Endothelial cell of umbilical vein (primary cell): ENCODE data around the gene SLCO3A1. TPM values are rescaled to one million over a fixed set of nuclear protein-coding genes. Genes with fewer than 3 reads are reported as not detected.

Experiments used
- BruUV-seq: library from RNA; stranded (reverse); fragments of 400-500 nt; replicated peaks from 2 replicates; lab custom pipeline; 2021; lab: Mats Ljungman, UMichigan
- CTCF ChIA-PET: fragments of 300-600, 350-600 bp; sonication (Branson Sonifier 250); formaldehyde crosslinking; loops from one replicate; lab custom pipeline; 2021; ENCODE audit warnings: antibody characterized with exemption, inconsistent platforms; lab: Charles Lee
- POLR2A ChIA-PET: fragments of 300-600, 350-600 bp; sonication (Branson Sonifier 250); formaldehyde crosslinking; loops from one replicate; lab custom pipeline; 2021; ENCODE audit warnings: antibody characterized with exemption, inconsistent platforms; lab: Charles Lee
- DNase-seq: peaks from one replicate; pipeline ENCODE4 v3.0.0-alpha.2; 2011; ENCODE audit warnings: low read depth, low spot score
- FAIRE-seq: peaks from 2 replicates; lab custom pipeline; 2011; peaks lifted over from hg19 to GRCh38; lab: Jason Lieb, UNC
- H2AFZ ChIP-seq: 2 replicates; pipeline ENCODE4 v1.6.0; 2012; ENCODE audit warnings: low read depth, low read length, control low read depth, inconsistent platforms
- H3K27ac ChIP-seq: 2 replicates; pipeline ENCODE4 v1.5.1; 2011; ENCODE audit warnings: low read depth, mild to moderate bottlenecking, control low read depth, low read length, moderate library complexity; ENCODE audit not compliant: insufficient read depth
- H3K27me3 ChIP-seq, 2 experiments: 2 replicates each; pipeline versions ENCODE4 v1.6.0 to v1.6.1; 2011; ENCODE audit warnings: low read length in 2 of 2, mixed read lengths in 1 of 2; ENCODE audit not compliant: control insufficient read depth in 2 of 2, insufficient read depth in 2 of 2
- H3K36me3 ChIP-seq, 2 experiments: 2 replicates in 1 of 2; 3 replicates in 1 of 2; pipeline ENCODE4 v1.5.1; 2011; ENCODE audit warnings: low read length in 2 of 2, mild to moderate bottlenecking in 1 of 2, moderate library complexity in 1 of 2; ENCODE audit not compliant: control insufficient read depth in 2 of 2, insufficient read depth in 2 of 2; ENCODE audit errors: extremely low read depth in 1 of 2
- H3K4me1 ChIP-seq: 3 replicates; pipeline ENCODE4 v1.5.1; 2011; ENCODE audit warnings: mild to moderate bottlenecking, low read length; ENCODE audit not compliant: control insufficient read depth, insufficient read depth; ENCODE audit errors: extremely low read depth
- H3K4me2 ChIP-seq: 2 replicates; pipeline ENCODE4 v1.6.1; 2011; ENCODE audit warnings: low read length, control low read depth, mixed read lengths; ENCODE audit not compliant: insufficient read depth
- H3K4me3 ChIP-seq, 3 experiments: fragments of 200-600 bp in 1 of 3; sonication (generic), shearing (Covaris generic) in 1 of 3; replicated peaks in 1 of 3; 2 replicates each; pipeline ENCODE4 v1.5.1; 2011 to 2016; ENCODE audit warnings: control low read depth in 3 of 3, low read length in 3 of 3, mild to moderate bottlenecking in 2 of 3, inconsistent platforms in 1 of 3, low read depth in 1 of 3, moderate library complexity in 1 of 3; ENCODE audit not compliant: insufficient read depth in 1 of 3
- H3K79me2 ChIP-seq: 2 replicates; pipeline ENCODE4 v1.6.0; 2012; ENCODE audit warnings: low read length, inconsistent platforms; ENCODE audit not compliant: control insufficient read depth, insufficient read depth
- H3K9ac ChIP-seq: replicated peaks from 2 replicates; pipeline ENCODE3; 2011; ENCODE audit warnings: low read length, control low read depth; ENCODE audit not compliant: insufficient read depth; ENCODE audit errors: extremely low read depth
- H3K9me1 ChIP-seq: replicated peaks from 3 replicates; pipeline ENCODE4 v1.6.0; 2011; ENCODE audit warnings: mild to moderate bottlenecking, low read length; ENCODE audit not compliant: control insufficient read depth, insufficient read depth; ENCODE audit errors: extremely low read depth
- H3K9me3 ChIP-seq: replicated peaks from 2 replicates; pipeline ENCODE4 v1.5.1; 2012; ENCODE audit warnings: low read length, inconsistent platforms; ENCODE audit not compliant: control insufficient read depth, insufficient read depth
- H4K20me1 ChIP-seq: replicated peaks from 2 replicates; pipeline ENCODE3; 2011; ENCODE audit warnings: mild to moderate bottlenecking, low read length; ENCODE audit not compliant: control insufficient read depth, insufficient read depth; ENCODE audit errors: extremely low read depth
- CTCF ChIP-seq, 2 donors: IDR thresholded peaks; 1 replicate in 1 of 2; 2 replicates in 1 of 2; pipeline ENCODE4 v1.5.1; 2011; ENCODE audit warnings: low read length in 2 of 2, mild to moderate bottlenecking in 2 of 2, moderate library complexity in 2 of 2, control low read depth in 1 of 2, inconsistent platforms in 1 of 2, low read depth in 1 of 2; ENCODE audit not compliant: insufficient read depth in 1 of 2; ENCODE audit errors: extremely low read depth in 1 of 2
- FOS ChIP-seq: IDR thresholded peaks from 2 replicates; pipeline ENCODE4 v1.6.1; 2011; ENCODE audit warnings: mild to moderate bottlenecking, low read length, moderate library complexity, borderline replicate concordance; ENCODE audit not compliant: insufficient read depth
- GATA2 ChIP-seq: IDR thresholded peaks from 2 replicates; pipeline ENCODE4 v1.7.0; 2011; ENCODE audit warnings: low read depth, mild to moderate bottlenecking, moderate library complexity, mixed read lengths, low read length; ENCODE audit not compliant: insufficient read length, insufficient read depth
- JUN ChIP-seq: IDR thresholded peaks from 2 replicates; pipeline ENCODE4 v1.6.1; 2011; ENCODE audit warnings: borderline replicate concordance, low read depth; ENCODE audit not compliant: insufficient read length, insufficient read depth
- MYC ChIP-seq: IDR thresholded peaks from one replicate; pipeline ENCODE4 v1.6.1; 2011; ENCODE audit warnings: mild to moderate bottlenecking, low read depth, low read length
- POLR2A ChIP-seq: IDR thresholded peaks from 2 replicates; pipeline ENCODE4 v1.6.1; 2012; ENCODE audit warnings: low read depth, mild to moderate bottlenecking, control low read depth, low read length
- POLR2AphosphoS5 ChIP-seq: IDR thresholded peaks from 2 replicates; pipeline ENCODE4 v1.6.1; 2012; ENCODE audit warnings: low read depth, mild to moderate bottlenecking, control low read depth, low read length, moderate library complexity; ENCODE audit not compliant: insufficient read depth
- dilution Hi-C: fragments of 300-500 bp; cut with MboI; formaldehyde crosslinking; loops from one replicate; pipeline ENCODE4 v1.15.0; 2019; ENCODE audit warnings: low sequenced_read_pairs; ENCODE audit not compliant: extremely low pct_ligation_motif_present
- intact Hi-C: fragments of 100-400 bp; cut with micrococcal nuclease; formaldehyde crosslinking; loops from one replicate; pipeline ENCODE4 v1.10.0; 2022
- polyA plus RNA-seq, 4 experiments: library from polyadenylated mRNA; depleted of rRNA in 3 of 4; stranded (reverse) in 3 of 4; unstranded in 1 of 4; fragments of >200 nt; gene quantifications; 2 replicates each; pipeline versions ENCODE4 v1.2.1 to v1.2.3, GENCODE V29; 2011 to 2012; ENCODE audit warnings: missing spikeins in 1 of 4
- total RNA-seq: library from RNA; stranded (reverse); gene quantifications from 2 replicates; pipeline ENCODE4 v1.2.3, GENCODE V29; 2021
- TF ChIP-seq, protein P1 (sequence below): IDR thresholded peaks from 2 replicates; pipeline ENCODE4 v1.6.1; 2011; ENCODE audit not compliant: insufficient read depth, insufficient read length

The SLCO3A1 gene
- total and polyA plus RNA-seq, 2 donors (not counting 3 experiments of a cell fraction or from before 2014, with no cell fraction given) = 0.88 to 0.92 TPM

DNA sequence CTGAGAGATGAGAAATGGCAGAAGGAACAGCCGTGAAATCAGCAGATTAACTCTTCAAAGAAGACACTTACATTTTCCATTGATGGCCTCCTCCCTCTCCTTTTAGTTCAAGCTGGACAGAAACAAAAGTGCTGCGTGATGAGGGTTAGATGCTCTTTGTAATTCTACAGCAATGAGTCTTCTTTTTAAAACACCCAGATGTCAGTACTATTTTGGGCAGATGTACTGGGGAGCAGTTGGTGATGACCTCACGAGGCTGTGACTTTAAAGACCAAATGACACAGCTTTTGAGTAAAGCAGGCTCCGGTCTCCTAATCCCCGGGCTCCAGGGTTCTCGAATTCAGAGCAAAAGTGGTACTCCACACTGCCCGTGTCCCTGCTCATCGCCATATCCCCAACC is 198.2 kb downstream of the SLCO3A1 start:
- Histone ChIP-seq H3K36me3 (no peaks in the 10 kb centered on the region), H3K9ac (no peak overlapping the region), H3K4me3 (no peak overlapping the region), H3K27ac (no peak overlapping the region), H3K9me1 (no peaks in the 10 kb centered on the region), H3K9me3 (no peaks in the 10 kb centered on the region), H3K79me2 (no peaks in the 10 kb centered on the region), H2AFZ (no peak overlapping the region), H3K27me3 (no peaks in the 10 kb centered on the region), H3K4me2 (no peak overlapping the region), H4K20me1 (no peaks in the 10 kb centered on the region), H3K4me1 (no peaks in the 10 kb centered on the region)
- no peak for FAIRE-seq
- dilution Hi-C loops (no loop called here), intact Hi-C loops (no loop called here)
- no TSS peak for BruUV-seq
- CTCF ChIA-PET = no interaction called here
- TF ChIP-seq POLR2A (no peak), MYC (no peak), CTCF (IDR thresholded peaks at IDR 0.05; ENCODE audit: extremely low read depth in 1 of 2, insufficient read depth in 1 of 2, low read depth in 1 of 2, low read length in 2 of 2) (no peak), POLR2AphosphoS5 (no peak)
- TF ChIP-seq, protein P1, sequence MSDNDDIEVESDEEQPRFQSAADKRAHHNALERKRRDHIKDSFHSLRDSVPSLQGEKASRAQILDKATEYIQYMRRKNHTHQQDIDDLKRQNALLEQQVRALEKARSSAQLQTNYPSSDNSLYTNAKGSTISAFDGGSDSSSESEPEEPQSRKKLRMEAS = no peak
- DNase-seq = no peak
- POLR2A ChIA-PET = no interaction called here

GRCh38 chr15:92053753-92054316 is 200.3 kb downstream of the SLCO3A1 start:
- H2AFZ ChIP-seq = no peak overlapping the region
- no peaks in the 10 kb centered on the region for H4K20me1 ChIP-seq
- no peaks in the 10 kb centered on the region for H3K79me2 ChIP-seq
- no peak overlapping the region for H3K4me2 ChIP-seq
- BruUV-seq = no TSS peak
- DNase-seq (no peak), FAIRE-seq (no peak)
- ChIA-PET POLR2A (no interaction called here), CTCF (interaction anchor here (0.6 kb wide), 1 partner anchor 600 kb away, joined by 3 read pairs; no protein-coding TSS in a partner anchor)
- H3K36me3 ChIP-seq = no peaks in the 10 kb centered on the region
- H3K4me3 ChIP-seq = no peak overlapping the region
- no peaks in the 10 kb centered on the region for H3K27me3 ChIP-seq
- H3K4me1 ChIP-seq = no peaks in the 10 kb centered on the region
- H3K9me3 ChIP-seq = no peaks in the 10 kb centered on the region
- intact Hi-C loops = no loop called here
- TF ChIP-seq FOS (no peak), POLR2A (no peak), GATA2 (no peak), JUN (no peak)
- TF ChIP-seq, protein P1 = no peak
- no peaks in the 10 kb centered on the region for H3K9me1 ChIP-seq
- no peak overlapping the region for H3K9ac ChIP-seq
- no peak overlapping the region for H3K27ac ChIP-seq
- dilution Hi-C loops = no loop called here
